Activated CD4-positive, alpha-beta T cell treated with anti-CD3 and anti-CD28 coated beads, Interleukin-2, Interleukin-6, amounts not matched to agents 100 ng/mL and 50 ng/mL, durations not matched to agents 16 hours and 8 hours (primary cell): ENCODE results near the gene HMGN4.
"Not testable (repeated sequence)": the region's sequence is repeated elsewhere in the genome, so short reads cannot be mapped to it uniquely, and the experiment has no call there.

Source experiments
- DNase-seq: peaks from one replicate; pipeline ENCODE4 v3.0.0-alpha.2; 2020

The HMGN4 gene

DNA sequence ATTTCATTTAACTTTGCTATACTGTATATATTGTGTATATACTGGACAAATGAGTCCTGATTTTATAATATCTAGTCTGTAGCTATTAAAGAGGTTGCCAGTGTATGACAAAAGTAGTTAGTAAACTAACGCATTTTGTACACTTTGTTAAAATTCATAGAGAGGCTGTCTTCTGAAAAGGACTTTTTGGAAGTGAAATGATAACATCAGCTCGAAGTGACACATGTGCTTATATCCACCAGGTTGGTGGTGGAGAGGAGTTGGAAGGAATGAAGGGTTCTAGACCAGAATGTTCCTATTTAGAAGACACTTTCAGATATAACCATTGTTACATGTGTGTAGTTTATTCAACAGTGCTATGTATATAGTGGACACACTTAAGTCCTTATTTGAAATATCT, 13.9 kb upstream of the HMGN4 start:
- not testable (repeated sequence) for DNase-seq

DNA sequence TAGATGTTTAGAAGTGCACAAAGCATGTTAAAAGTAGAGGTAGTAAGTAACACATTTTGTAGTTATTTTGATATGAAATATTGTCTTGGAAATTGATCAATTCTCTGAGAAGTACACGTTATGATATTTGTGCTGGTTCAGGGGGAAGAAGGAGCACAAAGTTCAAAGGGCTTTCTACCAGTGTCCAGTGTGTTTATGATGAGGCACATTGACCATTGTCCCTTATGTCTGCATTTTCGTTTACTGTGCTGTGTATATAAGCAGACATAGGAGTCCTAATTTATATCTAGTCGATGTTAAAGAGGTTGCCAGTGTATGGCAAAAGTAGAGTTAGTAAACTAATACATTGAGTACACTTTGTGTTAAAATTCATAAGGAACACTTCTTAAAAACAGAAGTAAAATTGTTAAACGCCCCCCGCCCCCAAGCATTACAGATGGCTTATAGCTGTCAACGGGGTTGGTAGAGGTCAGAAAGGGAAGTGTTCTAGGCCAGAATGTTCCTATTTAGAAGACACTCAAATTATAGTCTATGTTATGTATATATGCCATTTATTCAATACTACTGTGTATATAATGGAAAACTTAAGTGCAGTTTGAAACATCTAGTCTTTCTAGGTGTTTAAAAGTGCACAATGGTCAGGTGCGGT, 13.3 kb upstream of the HMGN4 start:
- no peak for DNase-seq

DNA sequence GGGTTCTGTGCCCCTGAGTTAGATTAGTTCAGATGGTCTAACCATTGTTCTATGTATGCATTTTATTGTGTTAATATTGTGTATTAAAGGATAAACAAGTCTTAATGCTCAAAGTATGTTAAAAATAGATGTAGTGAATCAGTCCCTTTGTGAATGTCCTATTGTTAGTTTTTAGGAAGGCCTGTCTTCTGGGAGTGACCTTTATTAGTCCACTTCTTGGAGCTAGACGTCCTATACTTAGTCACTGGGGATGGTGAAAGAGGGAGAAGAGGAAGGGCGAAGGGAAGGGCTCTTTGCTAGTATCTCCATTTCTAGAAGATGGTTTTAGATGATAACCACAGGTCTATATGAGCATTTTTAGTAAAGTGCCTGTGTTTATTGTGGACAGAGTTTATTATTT, 12.3 kb upstream of the HMGN4 start:
- no peak for DNase-seq

DNA sequence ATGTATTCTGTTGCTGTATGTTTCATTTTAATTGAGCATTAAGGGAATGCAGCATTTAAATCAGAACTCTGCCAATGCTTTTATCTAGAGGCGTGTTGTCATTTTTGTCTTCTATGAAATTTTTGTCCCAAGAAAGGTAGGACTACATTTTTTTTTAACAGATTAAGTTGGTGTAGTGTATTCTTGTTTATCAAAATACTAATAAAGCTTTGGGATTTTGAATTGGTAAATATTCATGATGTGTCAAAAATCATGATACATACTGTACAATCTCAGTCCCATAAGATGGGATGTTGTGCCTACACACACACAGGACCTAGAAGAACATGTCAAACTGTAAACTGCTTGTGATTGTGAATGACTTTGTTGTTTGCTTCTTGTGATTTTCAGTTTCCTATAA, 11.2 kb upstream of the HMGN4 start:
- DNase-seq: no peak

DNA sequence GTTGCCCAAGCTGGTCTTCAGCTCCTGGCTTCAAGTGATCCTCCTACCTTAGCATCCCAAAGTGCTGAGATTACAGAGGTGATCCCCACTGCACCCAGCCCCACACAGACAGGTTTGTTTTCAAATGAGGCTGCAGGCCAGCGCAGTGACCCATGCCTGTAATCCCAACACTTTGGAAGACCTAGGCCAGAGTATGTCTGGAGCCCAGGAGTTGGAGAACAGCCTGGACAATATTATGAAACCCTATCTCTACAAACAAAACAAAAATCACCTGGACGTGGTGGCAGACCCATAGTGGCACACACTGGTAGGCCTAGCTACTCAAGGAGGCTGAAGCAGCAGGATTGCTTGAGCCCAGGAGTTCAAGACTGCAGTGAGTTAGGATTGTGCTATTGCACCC, 8.0 kb upstream of the HMGN4 start:
- no peak for DNase-seq

DNA sequence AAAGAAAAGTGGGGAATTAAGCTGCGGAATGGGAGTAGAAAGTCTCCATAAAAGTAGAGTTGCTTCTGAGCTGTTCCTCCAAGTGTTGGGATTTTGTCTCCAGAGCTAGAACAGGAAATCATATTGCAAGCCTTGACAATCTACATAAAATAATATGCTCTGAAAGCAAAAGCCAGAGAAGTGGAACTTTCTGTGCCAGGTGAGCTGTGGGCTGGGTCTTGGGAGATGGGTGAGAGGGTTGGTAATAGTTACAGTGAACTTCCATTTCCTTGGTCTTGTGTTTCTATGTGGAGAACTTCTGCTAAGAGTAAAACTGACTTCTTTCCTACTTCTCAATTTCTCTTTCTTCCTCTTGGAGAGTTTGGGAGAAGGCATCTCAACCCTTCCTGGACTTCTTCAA, 6.3 kb upstream of the HMGN4 start:
- no peak for DNase-seq

DNA sequence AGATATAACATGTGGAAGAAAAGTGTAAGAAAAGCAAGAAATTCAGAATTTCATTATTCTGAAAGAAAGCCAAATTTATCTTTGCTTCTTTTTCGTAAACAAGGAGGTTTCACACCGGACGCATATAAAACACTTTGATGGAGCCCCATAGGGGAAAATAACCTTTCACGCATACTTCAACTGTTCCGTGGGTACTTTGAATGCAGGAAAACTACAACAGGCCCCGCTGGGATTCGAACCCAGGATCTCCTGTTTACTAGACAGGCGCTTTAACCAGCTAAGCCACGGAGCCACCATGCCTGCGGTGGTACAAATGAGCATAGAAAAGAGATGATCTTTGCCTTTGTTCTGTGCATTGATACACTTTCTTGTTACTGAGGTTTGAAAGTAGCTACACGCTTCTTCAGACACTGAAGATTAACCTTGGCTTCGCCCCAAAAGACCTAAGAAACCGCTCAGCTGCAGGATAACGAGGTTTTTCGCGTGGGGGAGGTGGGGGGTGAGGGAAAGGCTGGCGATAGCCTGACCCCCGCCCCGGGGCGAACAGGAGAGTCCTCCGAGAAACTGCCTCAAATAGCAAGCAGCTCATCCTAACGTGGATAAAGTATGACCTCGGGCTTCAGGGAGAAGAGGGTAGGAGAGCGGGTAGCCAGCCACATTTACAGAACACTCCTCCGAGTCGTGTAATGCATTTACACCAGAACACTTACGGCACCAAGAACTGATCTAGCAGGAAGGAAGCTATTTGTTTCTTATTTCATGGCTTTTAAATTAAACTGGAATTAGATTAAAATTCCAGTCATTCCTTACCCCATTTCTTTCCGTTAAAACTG, 5.3 kb upstream of the HMGN4 start:
- peak; percentile 96 for DNase-seq

DNA sequence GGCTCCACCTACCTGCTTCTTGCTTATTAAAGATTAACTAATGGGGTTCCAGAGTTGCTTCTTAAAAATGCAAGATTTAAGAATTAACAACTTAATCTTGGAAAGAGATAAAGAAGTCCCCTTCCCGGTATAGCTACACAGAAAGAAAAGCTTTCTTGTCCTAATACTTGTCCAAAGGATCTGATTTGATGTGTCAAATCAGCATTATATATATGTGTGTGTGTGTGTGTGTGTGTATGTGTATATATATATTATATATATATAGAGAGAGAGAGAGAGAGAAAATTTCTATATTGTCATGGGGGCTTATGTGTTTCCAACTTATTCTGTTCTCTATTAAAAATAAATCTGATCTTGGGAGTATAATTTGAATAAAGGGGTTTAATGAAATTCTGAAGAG, 4.6 kb upstream of the HMGN4 start:
- no peak for DNase-seq

DNA sequence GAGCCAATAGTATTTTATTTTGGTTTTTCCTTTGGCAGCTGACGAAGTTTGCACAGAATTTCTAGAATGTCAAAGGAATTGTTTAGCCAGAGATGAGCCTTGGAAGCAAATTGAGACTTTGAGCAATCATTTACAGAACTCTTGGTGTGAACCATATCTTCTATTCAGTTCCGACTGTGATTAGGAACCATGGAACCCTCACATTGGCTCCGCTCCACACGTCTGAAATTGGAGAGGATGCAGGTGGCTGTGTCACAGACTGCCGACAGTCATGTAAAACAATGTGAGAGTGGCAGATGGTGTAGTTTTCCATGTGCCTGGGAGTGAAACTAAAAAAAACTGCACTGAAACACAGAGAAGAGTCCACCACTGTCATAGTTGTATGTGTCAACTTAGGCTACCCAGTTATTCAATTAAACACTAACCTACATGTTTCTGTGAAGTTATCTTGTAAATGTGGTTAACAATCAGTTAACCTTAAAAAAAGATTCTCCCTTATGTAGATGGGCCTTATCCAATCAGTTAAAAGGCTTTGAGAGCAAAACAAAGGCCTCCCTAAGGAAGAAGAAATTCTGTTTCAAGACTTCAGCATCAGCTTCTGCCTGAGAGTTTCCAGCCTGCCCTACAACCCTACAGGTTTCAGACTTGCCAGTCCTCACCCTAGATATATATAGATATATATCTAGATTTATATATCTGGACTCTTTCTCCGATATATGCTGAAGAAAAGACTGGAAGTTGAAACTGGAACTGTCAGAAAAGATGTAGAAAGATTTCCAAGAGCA, 3.3 kb upstream of the HMGN4 start:
- DNase-seq: no peak

DNA sequence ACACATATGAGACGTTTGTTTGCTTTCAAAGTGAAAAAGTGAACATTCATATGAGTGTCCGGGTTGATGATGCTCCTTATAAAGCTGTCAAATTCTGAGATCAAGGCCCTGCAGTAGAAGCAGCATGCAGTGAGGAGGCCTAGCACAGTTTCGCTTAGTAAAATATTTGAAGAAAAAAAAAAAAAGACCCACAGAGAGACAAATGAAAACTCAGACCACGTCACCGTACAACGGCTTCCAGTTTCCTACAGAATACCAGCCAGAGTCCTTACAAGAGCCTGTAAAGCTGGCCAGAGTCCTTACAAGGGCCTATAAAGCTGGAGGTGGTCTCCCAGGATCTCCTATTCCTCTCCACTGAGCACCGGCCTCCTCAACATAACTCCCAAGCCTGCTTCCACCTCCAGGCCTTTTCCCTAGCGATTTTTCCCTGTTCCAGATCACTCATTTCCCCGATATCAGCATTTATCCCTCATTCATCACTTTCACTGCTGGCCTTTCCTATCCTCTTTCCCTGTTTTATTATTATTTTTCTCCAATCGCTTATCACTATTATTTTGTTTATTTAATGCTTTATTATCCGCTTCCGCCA, 1.5 kb upstream of the HMGN4 start:
- DNase-seq: peak; percentile 70

DNA sequence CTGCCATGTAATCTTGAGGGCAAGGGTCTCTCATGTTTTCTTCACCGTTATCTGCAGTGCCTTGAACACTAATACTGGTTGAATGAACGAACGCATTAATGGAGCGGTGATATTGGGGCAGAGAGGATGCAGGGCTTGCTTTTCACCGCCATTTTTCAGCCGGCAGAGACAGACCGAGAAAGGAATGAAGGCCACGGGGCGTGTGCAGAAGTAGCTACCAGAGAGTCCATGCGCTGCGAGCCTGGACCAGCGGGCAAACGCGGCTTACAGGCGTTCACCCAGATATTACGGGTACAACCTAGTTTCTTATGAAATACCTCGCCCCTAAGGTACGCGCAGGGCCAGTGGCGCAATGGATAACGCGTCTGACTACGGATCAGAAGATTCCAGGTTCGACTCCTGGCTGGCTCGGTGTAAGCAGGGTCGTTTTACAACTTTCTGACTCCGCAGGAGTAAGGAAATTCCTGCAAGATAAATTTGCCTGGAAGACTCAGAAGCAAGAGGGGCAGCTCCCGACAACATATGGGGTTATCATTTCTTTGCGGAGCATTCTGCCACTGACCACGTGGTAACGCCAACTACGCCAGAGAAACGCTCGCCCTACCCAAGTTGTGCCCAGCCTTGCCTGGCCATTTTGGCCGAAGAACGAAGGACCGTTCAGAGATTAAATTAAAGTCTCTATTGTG, 863 bp upstream of the HMGN4 start:
- peak; percentile 95 for DNase-seq

DNA sequence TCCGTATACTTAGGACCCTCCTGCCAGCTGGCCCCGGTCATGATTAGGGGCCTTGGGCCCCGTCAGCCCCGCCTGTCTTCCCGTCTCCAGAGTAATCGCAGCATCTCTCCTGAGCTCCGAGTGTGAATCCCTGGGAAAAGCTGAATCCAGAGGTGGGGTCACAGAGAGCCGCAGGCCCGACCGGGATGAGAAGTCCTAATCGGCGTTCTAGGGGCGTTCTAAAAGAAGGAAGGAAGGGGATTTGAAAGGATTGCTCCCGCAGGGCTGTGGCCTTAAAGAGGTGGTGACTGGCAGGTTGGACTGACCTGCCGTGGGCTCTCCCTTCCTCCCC, 371 bp downstream of the HMGN4 start:
- DNase-seq: no peak

DNA sequence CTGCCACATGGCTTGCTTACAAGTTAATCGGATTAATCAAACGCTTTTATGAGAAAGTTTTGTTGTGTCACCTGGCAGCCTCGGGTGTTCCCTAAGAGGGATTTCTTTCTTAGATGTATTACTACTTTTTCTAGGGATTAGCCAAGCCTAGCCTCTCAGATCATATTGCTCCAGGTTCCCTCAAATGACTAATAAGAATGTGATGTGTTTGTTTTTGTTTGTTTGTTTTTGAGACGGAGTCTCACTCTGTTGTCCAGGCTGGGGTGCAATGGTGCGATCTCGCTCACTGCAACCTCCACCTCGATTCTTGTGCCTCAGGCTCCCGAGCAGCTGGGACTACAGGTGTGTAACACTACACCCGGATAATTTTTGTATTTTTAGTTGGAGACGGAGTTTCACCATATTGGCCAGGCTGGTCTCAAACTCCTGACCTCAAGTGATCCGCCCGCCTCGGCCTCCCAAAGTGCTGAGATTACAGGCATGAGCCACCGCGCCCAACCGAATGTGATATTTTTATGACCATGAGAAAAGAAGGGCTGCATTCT, 977 bp downstream of the HMGN4 start:
- DNase-seq: no peak

DNA sequence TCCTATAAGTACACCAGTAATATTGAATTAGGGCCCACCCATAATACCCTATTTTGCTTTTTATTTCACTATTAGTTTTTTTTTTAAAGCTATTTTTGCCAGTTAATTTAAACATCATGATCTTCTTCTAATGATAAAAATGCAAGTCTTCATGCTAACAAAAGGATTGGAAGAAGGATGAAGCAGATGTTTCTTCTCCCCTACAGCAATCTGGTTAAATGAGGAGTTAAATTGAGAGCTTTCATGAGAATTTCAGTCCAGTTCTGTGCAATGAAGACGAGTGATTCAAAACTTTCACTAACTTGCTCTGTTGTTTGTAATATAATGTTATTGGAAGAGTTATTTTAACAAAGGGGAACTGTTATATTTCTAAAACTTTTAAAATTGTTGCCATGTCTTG, 3.4 kb downstream of the HMGN4 start:
- no peak for DNase-seq

DNA sequence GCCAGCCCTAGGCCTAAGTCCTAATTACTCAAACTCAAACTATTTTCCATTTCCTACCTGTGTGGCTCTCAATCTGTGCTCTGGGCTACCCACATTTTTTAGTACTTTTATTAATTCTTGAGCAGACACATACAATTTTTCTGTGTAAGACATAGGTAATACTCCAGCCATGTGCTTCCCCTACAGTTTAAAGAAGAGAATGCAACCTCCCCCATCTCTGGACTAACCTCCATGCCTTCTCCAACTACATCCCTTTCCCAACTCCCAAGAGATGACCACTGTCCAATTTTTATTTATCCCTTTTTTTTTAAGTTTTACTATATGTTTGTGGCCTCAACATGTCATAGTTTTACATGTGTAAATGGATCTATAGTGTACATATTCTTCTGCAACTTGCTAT, 5.8 kb downstream of the HMGN4 start:
- no peak for DNase-seq

DNA sequence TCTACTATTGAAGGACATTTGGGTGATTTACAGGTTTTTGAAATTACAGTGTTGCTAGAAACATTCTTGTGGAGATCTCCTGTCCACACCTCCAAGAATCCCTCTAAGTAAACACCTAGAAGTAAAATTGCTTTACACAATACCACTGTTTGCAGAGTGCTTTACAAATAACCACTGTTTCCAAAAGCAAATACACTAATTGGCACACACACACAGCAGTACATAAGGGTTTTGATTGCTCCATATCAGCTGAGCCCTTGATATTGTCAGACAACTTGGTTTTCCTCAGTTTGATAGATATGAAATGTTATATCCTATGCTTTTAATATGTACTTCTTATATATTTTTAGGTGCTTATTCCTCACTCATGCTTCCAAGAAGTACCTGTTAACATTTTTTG, 6.3 kb downstream of the HMGN4 start:
- DNase-seq: no peak

DNA sequence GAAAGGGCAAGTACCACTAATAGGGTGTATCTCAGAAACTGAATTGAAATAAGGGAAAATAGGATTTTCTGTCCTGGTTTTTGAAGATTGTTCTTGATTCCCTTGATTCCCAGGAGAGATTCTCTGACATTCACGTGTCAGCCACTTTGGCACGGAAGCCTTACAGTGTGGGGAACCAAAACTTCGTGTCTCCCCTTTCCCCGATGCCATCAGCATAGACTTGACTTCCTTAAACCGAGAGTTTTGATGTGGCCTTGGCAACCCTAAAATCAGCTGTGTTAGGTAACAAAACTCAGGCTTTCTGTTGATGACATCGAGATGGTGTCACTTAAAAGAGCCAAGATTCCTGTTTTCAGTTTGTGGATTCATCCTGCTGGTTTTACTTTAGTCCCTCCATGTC, 7.5 kb downstream of the HMGN4 start:
- DNase-seq: no peak

DNA sequence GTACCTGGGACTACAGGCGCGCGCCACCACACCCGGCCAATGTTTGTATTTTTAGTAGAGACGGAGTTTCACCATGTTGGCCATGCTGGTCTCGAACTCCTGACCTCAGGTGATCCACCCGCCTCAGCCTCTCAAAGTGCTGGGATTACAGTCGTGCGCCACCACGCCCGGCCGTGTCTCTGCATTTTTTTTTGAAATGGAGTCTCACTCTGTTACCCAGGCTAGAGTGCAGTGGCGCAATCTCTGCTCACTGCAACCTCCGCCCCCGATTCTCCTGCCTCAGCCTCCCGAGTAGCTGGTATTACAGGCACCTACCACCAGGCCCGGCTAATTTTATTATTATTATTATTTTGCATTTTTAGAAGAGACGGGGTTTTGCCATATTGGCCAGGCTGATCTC, 9.2 kb downstream of the HMGN4 start:
- DNase-seq: not testable (repeated sequence)

DNA sequence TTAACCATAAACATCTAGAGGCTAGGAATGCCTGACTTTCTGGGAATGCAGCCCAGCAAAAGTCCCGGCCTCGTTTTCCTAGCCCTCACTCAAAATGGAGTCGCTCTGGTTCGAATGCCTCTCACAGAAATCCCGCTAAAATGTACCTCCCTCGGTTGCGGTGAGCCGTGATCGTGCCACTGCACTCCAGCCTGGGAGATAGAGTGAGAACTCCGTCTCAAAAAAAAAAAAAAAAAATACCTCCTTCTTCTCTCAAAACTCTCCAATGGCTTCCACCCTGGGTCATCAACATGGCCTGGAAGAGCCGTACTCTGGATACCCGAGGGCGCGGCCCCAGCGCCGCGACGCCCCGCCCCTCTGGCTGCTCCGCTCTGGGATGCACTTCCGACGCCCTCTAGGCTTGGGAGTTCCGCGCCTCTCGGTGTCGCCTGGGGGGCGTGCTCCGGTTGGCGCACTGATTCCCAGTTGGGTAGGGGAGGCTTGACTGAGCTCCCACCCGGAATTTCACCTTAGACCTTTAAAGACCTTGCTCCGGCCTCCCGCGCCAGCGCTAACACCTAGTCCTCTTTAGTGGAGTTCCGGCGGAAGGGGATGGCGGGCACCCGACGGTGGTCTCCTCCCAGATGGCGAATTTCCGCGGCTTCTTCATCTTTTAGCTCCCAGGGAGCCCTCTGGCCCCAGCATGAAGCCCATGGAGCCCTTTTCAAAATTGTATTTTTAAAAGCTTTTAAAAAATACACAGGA, 12.3 kb downstream of the HMGN4 start:
- DNase-seq: peak; percentile 72

DNA sequence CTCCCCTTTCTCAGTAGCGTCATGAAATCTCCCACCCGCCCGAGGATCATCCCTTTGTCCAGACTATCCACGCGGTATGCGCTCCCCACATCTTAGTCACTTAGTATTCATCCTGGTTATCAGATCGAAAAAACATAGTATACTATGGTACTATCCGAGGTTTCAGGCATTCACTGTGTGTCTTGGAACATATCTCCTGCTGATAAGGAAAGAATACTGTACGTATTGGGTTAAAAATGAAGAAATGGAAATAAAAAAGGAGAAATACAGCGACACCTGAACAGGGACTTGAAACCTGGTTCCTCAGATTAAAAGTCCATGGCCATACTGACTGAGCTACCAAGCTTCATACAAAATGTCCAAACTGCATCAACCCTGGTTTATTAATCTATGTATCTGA, 14.0 kb downstream of the HMGN4 start:
- no peak for DNase-seq

DNA sequence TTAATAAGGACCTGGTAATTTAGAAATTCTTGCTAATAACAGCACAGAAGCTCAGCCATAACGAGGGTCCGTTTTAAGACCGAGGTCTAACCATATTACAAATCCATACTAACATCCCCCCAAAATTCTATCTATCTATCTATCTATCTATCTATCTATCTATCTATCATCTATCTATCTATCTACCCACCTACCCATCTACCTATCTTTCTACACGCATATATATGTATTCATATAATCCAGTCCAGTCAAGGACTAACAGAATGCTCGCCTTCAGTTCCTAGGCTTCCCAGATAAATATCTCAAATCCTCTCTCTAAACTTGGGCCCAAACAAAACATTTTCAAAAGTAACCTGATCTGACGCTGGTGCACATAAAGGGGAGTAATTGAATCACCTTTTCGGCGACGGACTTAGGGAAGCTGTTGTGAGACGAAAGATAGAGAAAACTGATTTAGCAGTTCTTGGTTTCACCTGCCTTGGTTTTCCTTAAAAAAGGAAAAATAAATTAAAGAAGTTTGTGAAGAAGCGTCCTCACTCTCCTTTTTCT, 14.5 kb downstream of the HMGN4 start:
- no peak for DNase-seq

DNA sequence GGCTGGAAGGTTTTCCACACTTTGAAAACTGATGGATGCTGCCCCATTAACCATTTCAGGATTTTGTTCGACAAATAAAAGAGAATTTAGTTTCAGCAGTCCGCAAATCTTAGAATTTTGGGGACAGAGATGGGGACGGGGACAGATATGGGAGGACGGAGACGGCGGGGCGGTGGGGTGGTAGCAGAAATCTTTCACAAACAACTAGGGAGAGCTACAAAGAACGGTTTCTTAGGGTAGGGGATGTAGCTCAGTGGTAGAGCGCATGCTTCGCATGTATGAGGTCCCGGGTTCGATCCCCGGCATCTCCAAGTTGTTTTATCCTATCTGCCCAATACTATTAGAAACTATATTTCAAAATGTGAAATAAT, 15.1 kb downstream of the HMGN4 start:
- peak; percentile 91 for DNase-seq
